Activated B cell treated with CpG ODN at 0.5 μM for 24 hours (primary cell): Measurements from ENCODE around the gene PRXL2B. TPM values are rescaled to one million over a fixed set of nuclear protein-coding genes. Genes with fewer than 3 reads are reported as not detected.
"Not testable (repeated sequence)": the region's sequence is repeated elsewhere in the genome, so short reads cannot be mapped to it uniquely, and the experiment has no call there.

Experiments used
- ATAC-seq: fragments of 200-7000 bp; cut with Tn5 transposase; one replicate; pipeline ENCODE4 v1.10.0; 2021; ENCODE audit warnings: low read depth, mild to moderate bottlenecking, moderate library complexity
- CTCF ChIA-PET: fragments of 350-600 bp; sonication (Branson Sonifier 250); formaldehyde crosslinking; loops from one replicate; lab custom pipeline; 2021; ENCODE audit warnings: antibody characterized with exemption; lab: Charles Lee
- POLR2A ChIA-PET: fragments of 350-600 bp; sonication (Branson Sonifier 250); formaldehyde crosslinking; loops from one replicate; lab custom pipeline; 2021; ENCODE audit warnings: antibody characterized with exemption; lab: Charles Lee
- DNase-seq: peaks from one replicate; pipeline ENCODE4 v3.0.0; 2022
- H3K27ac Mint-ChIP-seq: one replicate; pipeline ENCODE4 v1.8.0; 2020; ENCODE audit warnings: mixed read lengths
- H3K27me3 Mint-ChIP-seq: one replicate; pipeline ENCODE4 v1.8.0; 2021; ENCODE audit warnings: mixed read lengths
- H3K36me3 Mint-ChIP-seq: one replicate; pipeline ENCODE4 v1.8.0; 2021; ENCODE audit warnings: low read depth, mixed read lengths
- H3K4me1 Mint-ChIP-seq: one replicate; pipeline ENCODE4 v1.8.0; 2021; ENCODE audit warnings: mixed read lengths
- H3K4me3 Mint-ChIP-seq: one replicate; pipeline ENCODE4 v1.8.0; 2020; ENCODE audit warnings: mild to moderate bottlenecking, mixed read lengths
- H3K9me3 Mint-ChIP-seq: one replicate; pipeline ENCODE4 v1.8.0; 2020; ENCODE audit warnings: mixed read lengths
- intact Hi-C: fragments of 100-400 bp; cut with micrococcal nuclease; formaldehyde crosslinking; loops from one replicate; pipeline ENCODE4 v1.15.1; 2024
- total RNA-seq: library from RNA; stranded (reverse); gene quantifications from 2 replicates; pipeline ENCODE4 v1.2.3, GENCODE V29; 2022
- TF ChIP-seq, protein P1 (sequence below): fragments of 200-600 bp; IDR thresholded peaks from one replicate; pipeline ENCODE4 v1.8.0; 2022; ENCODE audit warnings: antibody characterized with exemption, mild to moderate bottlenecking

Gene PRXL2B
- total RNA-seq, 1 donor from 2014 or later, result 12.6 TPM

- no peak for ATAC-seq
- peaks cover 45% of the 10 kb centered on the region for H3K27me3 Mint-ChIP-seq
- intact Hi-C loops, result no loop called here
- no peaks in the 10 kb centered on the region for H3K36me3 Mint-ChIP-seq
- no peak overlapping the region for H3K4me3 Mint-ChIP-seq
- H3K9me3 Mint-ChIP-seq, result peaks cover 1% of the 10 kb centered on the region
- DNase-seq, result no peak
- ChIA-PET CTCF (no interaction called here), POLR2A (no interaction called here)
- H3K27ac Mint-ChIP-seq, result no peak overlapping the region
- no peaks in the 10 kb centered on the region for H3K4me1 Mint-ChIP-seq
- TF ChIP-seq, protein P1, sequence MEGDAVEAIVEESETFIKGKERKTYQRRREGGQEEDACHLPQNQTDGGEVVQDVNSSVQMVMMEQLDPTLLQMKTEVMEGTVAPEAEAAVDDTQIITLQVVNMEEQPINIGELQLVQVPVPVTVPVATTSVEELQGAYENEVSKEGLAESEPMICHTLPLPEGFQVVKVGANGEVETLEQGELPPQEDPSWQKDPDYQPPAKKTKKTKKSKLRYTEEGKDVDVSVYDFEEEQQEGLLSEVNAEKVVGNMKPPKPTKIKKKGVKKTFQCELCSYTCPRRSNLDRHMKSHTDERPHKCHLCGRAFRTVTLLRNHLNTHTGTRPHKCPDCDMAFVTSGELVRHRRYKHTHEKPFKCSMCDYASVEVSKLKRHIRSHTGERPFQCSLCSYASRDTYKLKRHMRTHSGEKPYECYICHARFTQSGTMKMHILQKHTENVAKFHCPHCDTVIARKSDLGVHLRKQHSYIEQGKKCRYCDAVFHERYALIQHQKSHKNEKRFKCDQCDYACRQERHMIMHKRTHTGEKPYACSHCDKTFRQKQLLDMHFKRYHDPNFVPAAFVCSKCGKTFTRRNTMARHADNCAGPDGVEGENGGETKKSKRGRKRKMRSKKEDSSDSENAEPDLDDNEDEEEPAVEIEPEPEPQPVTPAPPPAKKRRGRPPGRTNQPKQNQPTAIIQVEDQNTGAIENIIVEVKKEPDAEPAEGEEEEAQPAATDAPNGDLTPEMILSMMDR, result no peak
Observed at GRCh38 chr1:2625311-2625710, 38.7 kb downstream of the PRXL2B start.

DNA sequence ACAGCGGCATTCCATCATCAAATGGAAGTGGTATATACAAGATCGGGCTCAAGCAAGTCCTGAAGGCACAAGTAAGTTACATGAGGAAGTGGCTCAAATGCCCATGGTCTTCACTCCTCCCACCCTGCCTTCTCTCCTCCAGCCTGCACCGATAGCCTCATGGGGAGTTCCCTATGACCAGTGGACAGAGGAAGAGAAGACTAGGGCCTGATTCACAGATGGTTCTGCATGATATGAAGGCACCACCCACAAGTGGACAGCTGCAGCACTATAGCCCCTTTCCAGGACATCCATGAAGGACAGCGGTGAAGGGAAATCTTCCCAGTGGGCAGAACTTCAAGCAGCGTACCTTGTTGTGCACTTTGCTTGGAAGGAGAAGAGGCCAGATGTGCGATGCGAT is 39.2 kb downstream of the PRXL2B start:
- DNase-seq, H3K27ac Mint-ChIP-seq, H3K36me3 Mint-ChIP-seq, H3K4me1 Mint-ChIP-seq, H3K4me3 Mint-ChIP-seq, intact Hi-C loops, CTCF ChIA-PET, H3K9me3 Mint-ChIP-seq, POLR2A ChIA-PET, ATAC-seq: not testable (repeated sequence)
- peaks cover 46% of the 10 kb centered on the region for H3K27me3 Mint-ChIP-seq

DNA sequence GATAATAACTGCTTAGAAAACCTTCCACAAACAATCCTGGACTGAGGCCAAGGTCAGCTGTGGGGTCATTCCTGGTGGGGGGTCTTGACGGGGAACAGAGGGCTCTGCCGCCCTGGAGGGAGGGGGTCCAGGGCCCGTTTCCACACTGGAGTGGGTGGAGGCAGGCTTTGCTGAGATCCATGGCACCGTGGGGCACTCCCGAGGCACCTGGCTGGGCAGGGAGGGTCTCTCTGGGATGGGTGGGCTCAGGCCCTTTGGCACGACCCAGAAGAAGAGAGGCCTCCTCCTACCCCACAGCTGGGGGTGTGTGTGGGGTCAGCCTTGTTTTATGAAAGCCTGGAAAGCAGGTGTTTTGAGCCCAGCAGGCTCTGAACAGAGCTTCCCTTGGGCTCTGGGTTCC is 41.2 kb downstream of the PRXL2B start:
- TF ChIP-seq, protein P1, result no peak
- DNase-seq (no peak), ATAC-seq (no peak)
- intact Hi-C loops, result no loop called here
- H3K27ac Mint-ChIP-seq, result no peak overlapping the region
- H3K27me3 Mint-ChIP-seq, result peaks cover 38% of the 10 kb centered on the region
- H3K4me3 Mint-ChIP-seq, result no peak overlapping the region
- H3K36me3 Mint-ChIP-seq, result no peaks in the 10 kb centered on the region
- H3K4me1 Mint-ChIP-seq, result no peaks in the 10 kb centered on the region
- POLR2A ChIA-PET, result no interaction called here
- CTCF ChIA-PET, result no interaction called here
- H3K9me3 Mint-ChIP-seq, result no peaks in the 10 kb centered on the region

DNA sequence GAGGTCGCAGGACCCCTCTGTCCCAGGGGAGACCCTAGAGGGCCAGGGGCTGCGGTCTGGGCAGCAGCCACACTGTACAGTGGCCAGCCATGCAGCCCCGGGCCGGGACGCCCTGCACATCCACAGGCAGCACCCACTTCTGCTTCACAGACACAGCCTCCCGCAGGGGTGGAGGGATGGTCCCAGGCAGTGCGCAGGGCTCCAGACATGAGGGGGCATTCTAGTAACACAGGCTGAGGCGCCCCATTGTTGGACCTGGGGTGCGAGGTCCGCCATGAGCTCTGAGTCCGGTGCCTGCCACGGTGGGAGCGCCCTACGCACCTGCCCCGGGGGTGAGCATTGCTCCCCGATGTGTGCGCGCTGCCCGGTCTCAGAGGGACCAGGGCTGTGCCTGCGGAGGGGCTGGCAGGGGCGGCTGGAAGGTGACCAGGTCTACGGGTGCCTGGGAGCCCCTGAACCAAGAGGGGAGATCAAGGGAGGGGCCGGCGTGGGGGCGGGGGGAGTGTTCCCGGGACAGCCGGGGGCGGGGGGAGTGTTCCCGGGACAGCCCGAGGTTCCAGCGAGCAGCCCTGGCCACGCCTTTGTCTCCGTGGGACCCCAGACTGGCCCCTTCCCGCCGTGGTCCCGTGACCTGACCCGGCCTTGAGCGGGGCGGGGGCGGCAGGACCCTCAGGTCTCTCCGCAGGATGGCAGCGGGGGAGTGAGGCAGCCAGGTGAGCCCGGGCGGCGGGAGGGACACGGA is 41.8 kb downstream of the PRXL2B start:
- intact Hi-C loops, result no loop called here
- TF ChIP-seq, protein P1, result no peak
- no peaks in the 10 kb centered on the region for H3K9me3 Mint-ChIP-seq
- H3K4me1 Mint-ChIP-seq, result no peaks in the 10 kb centered on the region
- DNase-seq, result peak; percentile 15
- ATAC-seq, result no peak
- H3K27ac Mint-ChIP-seq, result no peak overlapping the region
- ChIA-PET POLR2A (no interaction called here), CTCF (no interaction called here)
- H3K4me3 Mint-ChIP-seq, result no peak overlapping the region
- peaks cover 40% of the 10 kb centered on the region for H3K27me3 Mint-ChIP-seq
- H3K36me3 Mint-ChIP-seq, result no peaks in the 10 kb centered on the region

DNA sequence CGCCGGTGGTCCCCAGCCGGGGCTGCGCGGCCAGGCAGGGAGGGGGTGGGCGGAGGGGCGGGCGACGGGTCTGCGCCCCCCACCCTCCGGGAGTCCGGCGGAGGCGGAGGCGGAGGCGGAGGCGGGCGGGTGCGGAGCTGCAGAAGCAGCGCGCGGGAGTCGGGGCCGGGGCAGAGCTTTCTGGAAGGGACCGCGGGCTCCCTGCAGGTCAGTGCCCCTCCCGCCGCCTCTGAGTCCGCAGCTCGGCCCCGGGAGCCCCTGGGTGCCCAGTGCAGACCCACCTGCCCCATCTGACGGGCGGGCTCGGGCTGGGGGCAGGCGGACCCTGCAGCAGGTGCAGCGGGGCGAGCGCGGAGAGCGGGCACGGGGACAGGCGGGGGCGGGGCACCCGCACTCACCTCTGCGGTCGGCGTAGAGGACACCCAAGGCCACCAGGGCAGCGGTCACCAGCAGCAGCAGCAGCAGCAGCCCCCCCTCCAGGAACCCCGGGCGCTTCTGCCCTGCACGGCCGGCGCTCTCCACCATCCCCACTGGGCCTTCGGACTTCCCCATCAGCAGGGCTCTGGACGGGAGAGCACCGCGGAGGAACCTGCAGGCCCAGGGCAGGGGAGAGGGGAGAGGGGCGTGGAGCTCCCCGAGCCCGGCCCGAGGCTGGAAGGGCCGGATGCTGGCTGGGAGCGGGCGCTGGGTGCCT is 42.5 kb downstream of the PRXL2B start:
- POLR2A ChIA-PET, result no interaction called here
- Mint-ChIP-seq H3K9me3 (no peaks in the 10 kb centered on the region), H3K27ac (no peak overlapping the region), H3K4me3 (no peak overlapping the region), H3K27me3 (peaks cover 40% of the 10 kb centered on the region), H3K36me3 (no peaks in the 10 kb centered on the region), H3K4me1 (no peaks in the 10 kb centered on the region)
- TF ChIP-seq, protein P1, result no peak
- ATAC-seq (no peak), DNase-seq (peak; percentile 15)
- CTCF ChIA-PET, result no interaction called here
- intact Hi-C loops, result no loop called here
